GM12875 (cell line): ENCODE data around the gene PDE4D.

ENCODE experiments used
- H3K4me3 ChIP-seq: one replicate; pipeline ENCODE4 v1.5.1; 2011; ENCODE audit warnings: low read depth, low read length, control low read depth
- CTCF ChIP-seq: IDR thresholded peaks from 2 replicates; pipeline ENCODE4 v1.5.1; 2011; ENCODE audit warnings: low read depth, mild to moderate bottlenecking, control low read depth, inconsistent platforms, low read length, moderate library complexity, borderline replicate concordance; ENCODE audit not compliant: insufficient read depth

The PDE4D gene

GRCh38 chr5:59637884-59638580 is 255.5 kb downstream of the PDE4D start:
- no peak overlapping the region for H3K4me3 ChIP-seq
- TF ChIP-seq CTCF: no peak

GRCh38 chr5:59629561-59629960 is 264.0 kb downstream of the PDE4D start:
- H3K4me3 ChIP-seq: no peak overlapping the region
- no peak for TF ChIP-seq CTCF

GRCh38 chr5:59628062-59628828 is 265.3 kb downstream of the PDE4D start:
- no peak for TF ChIP-seq CTCF
- H3K4me3 ChIP-seq: no peak overlapping the region

GRCh38 chr5:59624898-59625297 is 268.6 kb downstream of the PDE4D start:
- no peak overlapping the region for H3K4me3 ChIP-seq
- TF ChIP-seq CTCF: no peak

GRCh38 chr5:59622848-59623247 is 270.7 kb downstream of the PDE4D start:
- no peak overlapping the region for H3K4me3 ChIP-seq
- TF ChIP-seq CTCF: no peak

GRCh38 chr5:59621477-59621876 is 272.0 kb downstream of the PDE4D start:
- no peak for TF ChIP-seq CTCF
- no peak overlapping the region for H3K4me3 ChIP-seq

GRCh38 chr5:59620535-59621212 is 272.9 kb downstream of the PDE4D start:
- no peak for TF ChIP-seq CTCF
- H3K4me3 ChIP-seq: no peak overlapping the region
